ENCODE measurements around the gene GANAB.
"Not testable (repeated sequence)": the region's sequence is repeated elsewhere in the genome, so short reads cannot be mapped to it uniquely, and the experiment has no call there.

GANAB gene

GRCh38 chr11:62645946-62646824 is at the start of gene GANAB:
Gene GANAB, minus strand, starts transcription at chr11:62646613. Its CDS starts 14 bp downstream, at chr11:62646599.
- Histone ChIP-seq H3K27ac (ENCODE audit: low read length) (peak within 1 kb of the TSS; percentile 89), H3K27me3 (ENCODE audit: control insufficient read depth in 1 of 2, insufficient read depth in 2 of 2, low read length in 2 of 2) (no peaks in the 10 kb centered on the region), H3K4me3 (ENCODE audit: low read length in 2 of 2) (peak within 1 kb of the TSS; percentile 92), H3K9ac (ENCODE audit: low read length in 2 of 2) (peak within 1 kb of the TSS; percentile 95), H3K36me3 (ENCODE audit: control insufficient read depth in 2 of 2, insufficient read depth in 2 of 2, low read length in 2 of 2) (peaks cover 18 to 20% of the 10 kb centered on the region in 2 donors), H3K9me3 (ENCODE audit: control insufficient read depth in 2 of 2, low read length in 2 of 2) (no peaks in the 10 kb centered on the region), H3K4me1 (ENCODE audit: control insufficient read depth, insufficient read depth, low read length) (peaks cover 23% of the 10 kb centered on the region)

- Histone ChIP-seq H3K27ac (ENCODE audit: low read length) (no peak overlapping the region), H3K9ac (ENCODE audit: low read length in 2 of 2) (no peak overlapping the region), H3K4me3 (ENCODE audit: low read length in 2 of 2) (no peak overlapping the region), H3K9me3 (ENCODE audit: control insufficient read depth in 2 of 2, low read length in 2 of 2) (no peaks in the 10 kb centered on the region), H3K36me3 (ENCODE audit: control insufficient read depth in 2 of 2, insufficient read depth in 2 of 2, low read length in 2 of 2) (peaks cover 22 to 24% of the 10 kb centered on the region in 2 donors), H3K27me3 (ENCODE audit: control insufficient read depth in 1 of 2, insufficient read depth in 2 of 2, low read length in 2 of 2) (no peaks in the 10 kb centered on the region), H3K4me1 (ENCODE audit: control insufficient read depth, insufficient read depth, low read length) (peaks cover 10% of the 10 kb centered on the region)
These were observed 48.2 kb upstream of the GANAB start for GRCh38 chr11:62694455-62695167.

DNA sequence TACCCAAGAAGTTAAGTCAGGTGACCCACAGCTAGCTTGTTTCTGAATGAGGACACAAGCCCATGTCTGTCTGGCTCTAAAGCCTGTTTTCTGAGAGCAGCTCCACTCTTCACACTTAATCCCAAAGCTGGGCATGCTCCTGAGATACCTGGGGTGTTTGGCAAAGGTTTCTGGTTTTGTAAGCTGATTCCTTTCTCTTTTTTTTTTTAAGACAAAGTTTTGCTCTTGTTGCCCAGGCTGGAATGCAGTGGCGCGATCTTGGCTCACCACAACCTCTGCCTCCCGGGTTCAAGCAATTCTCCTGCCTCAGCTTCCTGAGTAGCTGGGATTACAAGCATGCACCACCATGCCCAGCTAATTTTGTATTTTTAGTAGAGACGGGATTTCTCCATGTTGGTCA is 47.2 kb upstream of the GANAB start:
- Histone ChIP-seq H3K36me3 (ENCODE audit: control insufficient read depth in 2 of 2, insufficient read depth in 2 of 2, low read length in 2 of 2) (peaks cover 22 to 24% of the 10 kb centered on the region in 2 donors), H3K4me1 (ENCODE audit: control insufficient read depth, insufficient read depth, low read length) (peaks cover 10% of the 10 kb centered on the region)
- not testable (repeated sequence) for H3K9ac ChIP-seq (ENCODE audit: low read length in 2 of 2); H3K9me3 ChIP-seq (ENCODE audit: control insufficient read depth in 2 of 2, low read length in 2 of 2); H3K27me3 ChIP-seq (ENCODE audit: control insufficient read depth in 1 of 2, insufficient read depth in 2 of 2, low read length in 2 of 2); H3K4me3 ChIP-seq (ENCODE audit: low read length in 2 of 2); H3K27ac ChIP-seq (ENCODE audit: low read length)

DNA sequence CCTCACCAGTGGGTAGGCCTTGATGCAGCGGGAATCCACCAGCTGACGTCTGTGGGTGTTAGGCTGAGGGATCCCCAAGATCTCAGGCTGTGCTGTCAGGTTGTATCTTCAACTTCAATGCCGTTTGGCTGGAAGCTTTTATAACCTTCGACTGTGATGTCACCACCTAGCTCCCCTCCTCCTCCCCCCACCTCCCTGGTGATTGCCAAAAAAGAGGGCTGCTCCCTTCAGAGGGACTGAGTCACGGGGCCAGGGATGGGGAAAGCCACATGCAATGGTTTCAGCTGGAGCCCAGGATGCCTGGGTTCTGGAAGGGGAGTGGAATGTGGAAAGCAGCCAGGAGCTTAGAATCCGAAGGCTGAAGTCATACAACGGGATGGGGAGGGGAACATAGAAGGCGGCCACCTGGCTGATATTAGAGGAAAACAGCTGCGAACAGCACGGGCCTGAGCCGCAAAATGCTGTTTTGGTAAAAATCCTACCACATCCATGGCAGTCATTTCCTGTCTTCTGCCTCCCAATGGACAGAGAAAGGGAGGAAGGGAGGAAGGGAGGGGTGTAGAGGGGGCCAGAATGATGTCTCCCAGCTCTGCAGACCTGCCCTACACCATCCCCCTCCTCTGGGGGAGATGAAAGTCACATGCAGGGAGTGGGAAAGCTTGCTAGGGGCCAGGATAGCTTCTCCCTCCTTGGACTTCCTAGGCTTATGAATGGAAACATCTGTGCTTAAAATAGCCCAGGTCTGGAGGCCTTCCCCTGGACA is 43.2 kb upstream of the GANAB start, which contains the start of gene LRRN4CL:
Gene LRRN4CL (minus strand): TSS at position 110 of the 763 bp plus-strand sequence. CDS start 1,022 bp downstream, outside the sequence.
- no peaks in the 10 kb centered on the region for H3K9me3 ChIP-seq (ENCODE audit: control insufficient read depth in 2 of 2, low read length in 2 of 2)
- H3K27ac ChIP-seq (ENCODE audit: low read length), result peak within 1 kb of the TSS; percentile 62
- peaks cover 8 to 11% of the 10 kb centered on the region in 2 donors for H3K27me3 ChIP-seq (ENCODE audit: control insufficient read depth in 1 of 2, insufficient read depth in 2 of 2, low read length in 2 of 2)
- peak within 1 kb of the TSS; percentile 59 to 73 for H3K4me3 ChIP-seq (ENCODE audit: low read length in 2 of 2)
- peaks cover 16% of the 10 kb centered on the region for H3K4me1 ChIP-seq (ENCODE audit: control insufficient read depth, insufficient read depth, low read length)
- peaks cover 22 to 24% of the 10 kb centered on the region in 2 donors for H3K36me3 ChIP-seq (ENCODE audit: control insufficient read depth in 2 of 2, insufficient read depth in 2 of 2, low read length in 2 of 2)
- H3K9ac ChIP-seq (ENCODE audit: low read length in 2 of 2), result peak within 1 kb of the TSS; percentile 42 to 57

- Histone ChIP-seq H3K9me3 (ENCODE audit: control insufficient read depth in 2 of 2, low read length in 2 of 2) (no peaks in the 10 kb centered on the region), H3K27ac (ENCODE audit: low read length) (peak overlapping the region; percentile 31), H3K36me3 (ENCODE audit: control insufficient read depth in 2 of 2, insufficient read depth in 2 of 2, low read length in 2 of 2) (peaks cover 22 to 24% of the 10 kb centered on the region in 2 donors), H3K4me3 (ENCODE audit: low read length in 2 of 2) (peak overlapping the region; percentile 59 to 73), H3K4me1 (ENCODE audit: control insufficient read depth, insufficient read depth, low read length) (peaks cover 16% of the 10 kb centered on the region), H3K9ac (ENCODE audit: low read length in 2 of 2) (peak overlapping the region; percentile 42 to 53), H3K27me3 (ENCODE audit: control insufficient read depth in 1 of 2, insufficient read depth in 2 of 2, low read length in 2 of 2) (peaks cover 8 to 11% of the 10 kb centered on the region in 2 donors)
These were observed 42.1 kb upstream of the GANAB start for GRCh38 chr11:62688491-62688890.

- H3K27ac ChIP-seq (ENCODE audit: low read length), result peak overlapping the region; percentile 31
- peaks cover 20 to 21% of the 10 kb centered on the region in 2 donors for H3K36me3 ChIP-seq (ENCODE audit: control insufficient read depth in 2 of 2, insufficient read depth in 2 of 2, low read length in 2 of 2)
- peaks cover 16% of the 10 kb centered on the region for H3K4me1 ChIP-seq (ENCODE audit: control insufficient read depth, insufficient read depth, low read length)
- peaks cover 8 to 11% of the 10 kb centered on the region in 2 donors for H3K27me3 ChIP-seq (ENCODE audit: control insufficient read depth in 1 of 2, insufficient read depth in 2 of 2, low read length in 2 of 2)
- H3K4me3 ChIP-seq (ENCODE audit: low read length in 2 of 2), result peak overlapping the region; percentile 59 to 73
- H3K9ac ChIP-seq (ENCODE audit: low read length in 2 of 2), result peak overlapping the region; percentile 42 to 53
- no peaks in the 10 kb centered on the region for H3K9me3 ChIP-seq (ENCODE audit: control insufficient read depth in 2 of 2, low read length in 2 of 2)
These were observed 41.3 kb upstream of the GANAB start for GRCh38 chr11:62687508-62688396.

GRCh38 chr11:62682518-62682917 is 36.1 kb upstream of the GANAB start:
- Histone ChIP-seq H3K4me1 (ENCODE audit: control insufficient read depth, insufficient read depth, low read length) (peaks cover 8% of the 10 kb centered on the region), H3K9ac (ENCODE audit: low read length in 2 of 2) (no peak overlapping the region), H3K27ac (ENCODE audit: low read length) (no peak overlapping the region)

DNA sequence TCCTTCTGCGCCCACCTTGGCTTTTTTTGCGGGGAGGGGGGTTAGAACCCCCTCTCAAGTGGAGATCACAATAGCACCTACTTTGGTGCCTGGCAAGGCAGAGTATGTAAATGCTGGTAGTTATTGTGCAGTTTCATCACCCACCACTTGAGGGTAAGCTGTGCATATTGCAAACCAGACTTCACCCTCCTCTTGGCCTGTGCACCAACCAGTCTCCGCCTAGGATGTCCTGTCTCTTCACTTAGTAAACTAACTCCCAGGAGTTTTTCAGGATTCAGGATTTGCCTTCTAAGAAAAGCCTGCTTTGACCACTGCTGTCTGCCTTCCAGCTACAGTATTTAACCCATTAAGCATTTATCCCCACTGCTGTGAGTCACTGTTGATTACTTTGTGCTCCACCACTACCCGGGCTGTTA is 34.4 kb upstream of the GANAB start:
- Histone ChIP-seq H3K4me1 (ENCODE audit: control insufficient read depth, insufficient read depth, low read length) (peaks cover 8% of the 10 kb centered on the region), H3K4me3 (ENCODE audit: low read length in 2 of 2) (no peak overlapping the region), H3K27ac (ENCODE audit: low read length) (peak overlapping the region; percentile 6), H3K9ac (ENCODE audit: low read length in 2 of 2) (no peak overlapping the region), H3K9me3 (ENCODE audit: control insufficient read depth in 2 of 2, low read length in 2 of 2) (no peaks in the 10 kb centered on the region), H3K27me3 (ENCODE audit: control insufficient read depth in 1 of 2, insufficient read depth in 2 of 2, low read length in 2 of 2) (no peaks in the 10 kb centered on the region), H3K36me3 (ENCODE audit: control insufficient read depth in 2 of 2, insufficient read depth in 2 of 2, low read length in 2 of 2) (peaks cover 3 to 17% of the 10 kb centered on the region in 2 donors)

More at GRCh38 chr11:62682518-62682917, 36.1 kb upstream of the GANAB start:
- no peak overlapping the region for H3K4me3 ChIP-seq (ENCODE audit: low read length in 2 of 2)
- H3K27me3 ChIP-seq (ENCODE audit: control insufficient read depth in 1 of 2, insufficient read depth in 2 of 2, low read length in 2 of 2), result peaks cover 0 to 1% of the 10 kb centered on the region in 2 donors
- H3K36me3 ChIP-seq (ENCODE audit: control insufficient read depth in 2 of 2, insufficient read depth in 2 of 2, low read length in 2 of 2), result peaks cover 0 to 5% of the 10 kb centered on the region in 2 donors
- H3K9me3 ChIP-seq (ENCODE audit: control insufficient read depth in 2 of 2, low read length in 2 of 2), result no peaks in the 10 kb centered on the region

- H3K4me3 ChIP-seq (ENCODE audit: low read length in 2 of 2), result peak within 1 kb of the TSS; percentile 72 to 95
These were observed 32.6 kb upstream of the GANAB start, which contains the start of gene UBXN1 for GRCh38 chr11:62678770-62679696. Gene UBXN1, minus strand, starts transcription at chr11:62679073. Its CDS starts 150 bp downstream, at chr11:62678923.

More at GRCh38 chr11:62678770-62679696, 32.6 kb upstream of the GANAB start, which contains the start of gene UBXN1:
- Histone ChIP-seq H3K27ac (ENCODE audit: low read length) (peak within 1 kb of the TSS; percentile 82), H3K36me3 (ENCODE audit: control insufficient read depth in 2 of 2, insufficient read depth in 2 of 2, low read length in 2 of 2) (peaks cover 3 to 17% of the 10 kb centered on the region in 2 donors), H3K9ac (ENCODE audit: low read length in 2 of 2) (peak within 1 kb of the TSS; percentile 96), H3K27me3 (ENCODE audit: control insufficient read depth in 1 of 2, insufficient read depth in 2 of 2, low read length in 2 of 2) (no peaks in the 10 kb centered on the region), H3K4me1 (ENCODE audit: control insufficient read depth, insufficient read depth, low read length) (peaks cover 8% of the 10 kb centered on the region), H3K9me3 (ENCODE audit: control insufficient read depth in 2 of 2, low read length in 2 of 2) (no peaks in the 10 kb centered on the region)

Data from stomach smooth muscle (tissue), 2 donors.